ENCODE measurements around the gene NQO2. TPM values are rescaled to one million over a fixed set of nuclear protein-coding genes. Genes with fewer than 3 reads are reported as not detected.
"Not testable (repeated sequence)": the region's sequence is repeated elsewhere in the genome, so short reads cannot be mapped to it uniquely, and the experiment has no call there.

Gene NQO2
- total RNA-seq, 1 donor from 2014 or later: 9.4 TPM

- Histone ChIP-seq H3K9me3 (ENCODE audit: insufficient read depth, low read depth, low read length) (no peaks in the 10 kb centered on the region), H4K20me1 (ENCODE audit: insufficient read depth, low read length) (no peaks in the 10 kb centered on the region), H3K4me2 (ENCODE audit: low read length) (no peak overlapping the region), H3K27me3 (ENCODE audit: insufficient read depth, low read length) (no peaks in the 10 kb centered on the region), H3K36me3 (ENCODE audit: insufficient read depth, low read length) (no peaks in the 10 kb centered on the region), H3K27ac (ENCODE audit: low read depth, low read length) (no peak overlapping the region), H3K4me1 (ENCODE audit: insufficient read depth, low read length) (no peaks in the 10 kb centered on the region), H3K4me3 (ENCODE audit: insufficient read depth, low read depth, low read length) (no peak overlapping the region), H3K9ac (ENCODE audit: low read length) (no peak overlapping the region), H2AFZ (ENCODE audit: low read depth, low read length) (no peak overlapping the region), H3K79me2 (ENCODE audit: insufficient read depth, low read length) (no peaks in the 10 kb centered on the region)
- FAIRE-seq: no peak
- no peak for DNase-seq (ENCODE audit: low read depth)
- H3K4me3 Mint-ChIP-seq (ENCODE audit: unreplicated experiment): no peak overlapping the region
- no peaks in the 10 kb centered on the region for H3K36me3 Mint-ChIP-seq (ENCODE audit: low read depth, unreplicated experiment)
- no peak overlapping the region for H3K27ac Mint-ChIP-seq (ENCODE audit: unreplicated experiment)
- no peak for TF ChIP-seq EZH2 (IDR thresholded peaks at IDR 0.05; ENCODE audit: insufficient read depth, low read length)
- TF ChIP-seq, protein P1, sequence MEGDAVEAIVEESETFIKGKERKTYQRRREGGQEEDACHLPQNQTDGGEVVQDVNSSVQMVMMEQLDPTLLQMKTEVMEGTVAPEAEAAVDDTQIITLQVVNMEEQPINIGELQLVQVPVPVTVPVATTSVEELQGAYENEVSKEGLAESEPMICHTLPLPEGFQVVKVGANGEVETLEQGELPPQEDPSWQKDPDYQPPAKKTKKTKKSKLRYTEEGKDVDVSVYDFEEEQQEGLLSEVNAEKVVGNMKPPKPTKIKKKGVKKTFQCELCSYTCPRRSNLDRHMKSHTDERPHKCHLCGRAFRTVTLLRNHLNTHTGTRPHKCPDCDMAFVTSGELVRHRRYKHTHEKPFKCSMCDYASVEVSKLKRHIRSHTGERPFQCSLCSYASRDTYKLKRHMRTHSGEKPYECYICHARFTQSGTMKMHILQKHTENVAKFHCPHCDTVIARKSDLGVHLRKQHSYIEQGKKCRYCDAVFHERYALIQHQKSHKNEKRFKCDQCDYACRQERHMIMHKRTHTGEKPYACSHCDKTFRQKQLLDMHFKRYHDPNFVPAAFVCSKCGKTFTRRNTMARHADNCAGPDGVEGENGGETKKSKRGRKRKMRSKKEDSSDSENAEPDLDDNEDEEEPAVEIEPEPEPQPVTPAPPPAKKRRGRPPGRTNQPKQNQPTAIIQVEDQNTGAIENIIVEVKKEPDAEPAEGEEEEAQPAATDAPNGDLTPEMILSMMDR (IDR thresholded peaks at IDR 0.05; ENCODE audit: insufficient read depth, low read depth, low read length): no peak
- H3K4me1 Mint-ChIP-seq (ENCODE audit: low read depth, unreplicated experiment): peaks cover 2% of the 10 kb centered on the region
- peaks cover 14% of the 10 kb centered on the region for H3K27me3 Mint-ChIP-seq (ENCODE audit: low read depth, unreplicated experiment)
- no peaks in the 10 kb centered on the region for H3K9me3 Mint-ChIP-seq (ENCODE audit: unreplicated experiment)
Observed at GRCh38 chr6:3046295-3046694, 46.6 kb downstream of the NQO2 start.

DNA sequence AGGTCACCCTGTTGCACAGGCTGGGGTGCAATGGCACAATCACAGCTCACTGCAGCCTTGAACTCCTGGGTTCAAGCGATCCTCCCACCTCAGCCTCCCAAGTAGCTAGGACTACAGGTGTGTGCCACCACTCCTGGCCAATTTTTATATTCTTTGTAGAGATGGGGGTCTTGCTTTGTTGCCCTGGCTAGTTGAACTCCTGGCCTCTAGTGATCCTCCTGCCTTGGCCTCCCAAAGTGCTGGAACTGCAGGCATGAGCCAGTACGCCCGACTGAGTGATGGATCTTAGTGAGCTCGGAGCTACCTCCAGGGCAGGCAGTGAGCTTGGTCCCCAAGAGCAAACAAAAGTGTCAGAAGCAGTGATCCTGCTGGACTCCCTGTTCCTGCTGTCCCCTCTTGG, 48.3 kb downstream of the NQO2 start:
- not testable (repeated sequence) for H3K36me3 Mint-ChIP-seq (ENCODE audit: low read depth, unreplicated experiment); H3K4me3 ChIP-seq (ENCODE audit: insufficient read depth, low read depth, low read length); FAIRE-seq; H3K27me3 ChIP-seq (ENCODE audit: insufficient read depth, low read length); H2AFZ ChIP-seq (ENCODE audit: low read depth, low read length); H3K27ac ChIP-seq (ENCODE audit: low read depth, low read length); DNase-seq (ENCODE audit: low read depth); H3K4me1 Mint-ChIP-seq (ENCODE audit: low read depth, unreplicated experiment); H3K4me2 ChIP-seq (ENCODE audit: low read length); H3K79me2 ChIP-seq (ENCODE audit: insufficient read depth, low read length); H3K9ac ChIP-seq (ENCODE audit: low read length); H3K9me3 Mint-ChIP-seq (ENCODE audit: unreplicated experiment); H3K4me1 ChIP-seq (ENCODE audit: insufficient read depth, low read length); H4K20me1 ChIP-seq (ENCODE audit: insufficient read depth, low read length); H3K4me3 Mint-ChIP-seq (ENCODE audit: unreplicated experiment); H3K9me3 ChIP-seq (ENCODE audit: insufficient read depth, low read depth, low read length); H3K36me3 ChIP-seq (ENCODE audit: insufficient read depth, low read length); H3K27ac Mint-ChIP-seq (ENCODE audit: unreplicated experiment)
- H3K27me3 Mint-ChIP-seq (ENCODE audit: low read depth, unreplicated experiment): peaks cover 22% of the 10 kb centered on the region

GRCh38 chr6:3052481-3053230, 53.0 kb downstream of the NQO2 start:
- no peaks in the 10 kb centered on the region for H3K4me1 Mint-ChIP-seq (ENCODE audit: low read depth, unreplicated experiment)
- no peak overlapping the region for H3K4me3 Mint-ChIP-seq (ENCODE audit: unreplicated experiment)
- Histone ChIP-seq H3K9me3 (ENCODE audit: insufficient read depth, low read depth, low read length) (no peaks in the 10 kb centered on the region), H3K9ac (ENCODE audit: low read length) (no peak overlapping the region), H4K20me1 (ENCODE audit: insufficient read depth, low read length) (no peaks in the 10 kb centered on the region), H3K4me2 (ENCODE audit: low read length) (peak overlapping the region; percentile 86), H3K4me1 (ENCODE audit: insufficient read depth, low read length) (peaks cover 4% of the 10 kb centered on the region), H3K36me3 (ENCODE audit: insufficient read depth, low read length) (no peaks in the 10 kb centered on the region), H3K27ac (ENCODE audit: low read depth, low read length) (no peak overlapping the region), H3K79me2 (ENCODE audit: insufficient read depth, low read length) (no peaks in the 10 kb centered on the region), H2AFZ (ENCODE audit: low read depth, low read length) (peak overlapping the region; percentile 97), H3K4me3 (ENCODE audit: insufficient read depth, low read depth, low read length) (no peak overlapping the region), H3K27me3 (ENCODE audit: insufficient read depth, low read length) (no peaks in the 10 kb centered on the region)
- peaks cover 2% of the 10 kb centered on the region for H3K9me3 Mint-ChIP-seq (ENCODE audit: unreplicated experiment)
- DNase-seq (ENCODE audit: low read depth) (no peak), FAIRE-seq (no peak)
- TF ChIP-seq, protein P1 (IDR thresholded peaks at IDR 0.05; ENCODE audit: insufficient read depth, low read depth, low read length): no peak
- TF ChIP-seq EZH2 (IDR thresholded peaks at IDR 0.05; ENCODE audit: insufficient read depth, low read length): no peak
- peaks cover 31% of the 10 kb centered on the region for H3K27me3 Mint-ChIP-seq (ENCODE audit: low read depth, unreplicated experiment)
- H3K36me3 Mint-ChIP-seq (ENCODE audit: low read depth, unreplicated experiment): no peaks in the 10 kb centered on the region
- H3K27ac Mint-ChIP-seq (ENCODE audit: unreplicated experiment): no peak overlapping the region
